H1 (cell line): ENCODE measurements around the gene BHMT2. TPM values are rescaled to one million over a fixed set of nuclear protein-coding genes. Genes with fewer than 3 reads are reported as not detected.

Experiments used
- BCL11A ChIP-seq, 2 experiments: IDR thresholded peaks; one replicate each; pipeline ENCODE4 v1.6.1; 2011; ENCODE audit warnings: low read depth in 2 of 2, low read length in 2 of 2, mild to moderate bottlenecking in 2 of 2
- EP300 ChIP-seq, 2 experiments: IDR thresholded peaks; 1 replicate in 1 of 2; 2 replicates in 1 of 2; pipeline ENCODE4 v1.6.1; 2011 to 2012; ENCODE audit warnings: low read depth in 2 of 2, low read length in 2 of 2, mild to moderate bottlenecking in 2 of 2, borderline replicate concordance in 1 of 2, inconsistent platforms in 1 of 2, moderate library complexity in 1 of 2
- FOSL1 ChIP-seq: IDR thresholded peaks from 2 replicates; pipeline ENCODE4 v1.6.1; 2011; ENCODE audit warnings: mild to moderate bottlenecking, low read depth, low read length, moderate library complexity; ENCODE audit not compliant: insufficient read depth
- RXRA ChIP-seq: IDR thresholded peaks from 2 replicates; pipeline ENCODE4 v1.6.1; 2011; ENCODE audit warnings: low read depth, mild to moderate bottlenecking, low read length, moderate library complexity; ENCODE audit not compliant: insufficient read depth
- SRF ChIP-seq: IDR thresholded peaks from 2 replicates; pipeline ENCODE4 v1.6.1; 2011; ENCODE audit warnings: mild to moderate bottlenecking, low read depth, low read length, moderate library complexity
- polyA plus RNA-seq, 7 experiments: library from polyadenylated mRNA; depleted of rRNA in 3 of 7; stranded (reverse) in 5 of 7; unstranded in 2 of 7; fragments of >200 nt in 5 of 7; fragments of 200-250 nt in 2 of 7; gene quantifications; 1 replicate in 5 of 7; 2 replicates in 1 of 7; 4 replicates in 1 of 7; pipeline versions ENCODE4 v1.2.1 to v1.2.3, GENCODE V29; 2011 to 2013; ENCODE audit warnings: missing spikeins in 2 of 7, mixed read lengths in 2 of 7
- total RNA-seq: library from RNA; stranded (reverse); fragmentation: NEBNext Ultra II Directional; extraction: Animal tissue kit (Norgen Biotek cat#: 25700); gene quantifications from 2 replicates; pipeline ENCODE4 v1.2.1, GENCODE V29; 2021
- TF ChIP-seq, protein P1 (sequence below): fragments of 300-600 bp; sonication (generic); IDR thresholded peaks from 2 replicates; pipeline ENCODE4 v1.7.1; 2012; ENCODE audit warnings: low read length, moderate library complexity, mild to moderate bottlenecking, inconsistent platforms; ENCODE audit not compliant: insufficient replicate concordance

The BHMT2 gene
- total and polyA plus RNA-seq, 2 of the 8 experiments (the other 6 are each of a cell fraction or from before 2014, with no cell fraction given) = 0.11 TPM; not detected in 1

- TF ChIP-seq, protein P1, sequence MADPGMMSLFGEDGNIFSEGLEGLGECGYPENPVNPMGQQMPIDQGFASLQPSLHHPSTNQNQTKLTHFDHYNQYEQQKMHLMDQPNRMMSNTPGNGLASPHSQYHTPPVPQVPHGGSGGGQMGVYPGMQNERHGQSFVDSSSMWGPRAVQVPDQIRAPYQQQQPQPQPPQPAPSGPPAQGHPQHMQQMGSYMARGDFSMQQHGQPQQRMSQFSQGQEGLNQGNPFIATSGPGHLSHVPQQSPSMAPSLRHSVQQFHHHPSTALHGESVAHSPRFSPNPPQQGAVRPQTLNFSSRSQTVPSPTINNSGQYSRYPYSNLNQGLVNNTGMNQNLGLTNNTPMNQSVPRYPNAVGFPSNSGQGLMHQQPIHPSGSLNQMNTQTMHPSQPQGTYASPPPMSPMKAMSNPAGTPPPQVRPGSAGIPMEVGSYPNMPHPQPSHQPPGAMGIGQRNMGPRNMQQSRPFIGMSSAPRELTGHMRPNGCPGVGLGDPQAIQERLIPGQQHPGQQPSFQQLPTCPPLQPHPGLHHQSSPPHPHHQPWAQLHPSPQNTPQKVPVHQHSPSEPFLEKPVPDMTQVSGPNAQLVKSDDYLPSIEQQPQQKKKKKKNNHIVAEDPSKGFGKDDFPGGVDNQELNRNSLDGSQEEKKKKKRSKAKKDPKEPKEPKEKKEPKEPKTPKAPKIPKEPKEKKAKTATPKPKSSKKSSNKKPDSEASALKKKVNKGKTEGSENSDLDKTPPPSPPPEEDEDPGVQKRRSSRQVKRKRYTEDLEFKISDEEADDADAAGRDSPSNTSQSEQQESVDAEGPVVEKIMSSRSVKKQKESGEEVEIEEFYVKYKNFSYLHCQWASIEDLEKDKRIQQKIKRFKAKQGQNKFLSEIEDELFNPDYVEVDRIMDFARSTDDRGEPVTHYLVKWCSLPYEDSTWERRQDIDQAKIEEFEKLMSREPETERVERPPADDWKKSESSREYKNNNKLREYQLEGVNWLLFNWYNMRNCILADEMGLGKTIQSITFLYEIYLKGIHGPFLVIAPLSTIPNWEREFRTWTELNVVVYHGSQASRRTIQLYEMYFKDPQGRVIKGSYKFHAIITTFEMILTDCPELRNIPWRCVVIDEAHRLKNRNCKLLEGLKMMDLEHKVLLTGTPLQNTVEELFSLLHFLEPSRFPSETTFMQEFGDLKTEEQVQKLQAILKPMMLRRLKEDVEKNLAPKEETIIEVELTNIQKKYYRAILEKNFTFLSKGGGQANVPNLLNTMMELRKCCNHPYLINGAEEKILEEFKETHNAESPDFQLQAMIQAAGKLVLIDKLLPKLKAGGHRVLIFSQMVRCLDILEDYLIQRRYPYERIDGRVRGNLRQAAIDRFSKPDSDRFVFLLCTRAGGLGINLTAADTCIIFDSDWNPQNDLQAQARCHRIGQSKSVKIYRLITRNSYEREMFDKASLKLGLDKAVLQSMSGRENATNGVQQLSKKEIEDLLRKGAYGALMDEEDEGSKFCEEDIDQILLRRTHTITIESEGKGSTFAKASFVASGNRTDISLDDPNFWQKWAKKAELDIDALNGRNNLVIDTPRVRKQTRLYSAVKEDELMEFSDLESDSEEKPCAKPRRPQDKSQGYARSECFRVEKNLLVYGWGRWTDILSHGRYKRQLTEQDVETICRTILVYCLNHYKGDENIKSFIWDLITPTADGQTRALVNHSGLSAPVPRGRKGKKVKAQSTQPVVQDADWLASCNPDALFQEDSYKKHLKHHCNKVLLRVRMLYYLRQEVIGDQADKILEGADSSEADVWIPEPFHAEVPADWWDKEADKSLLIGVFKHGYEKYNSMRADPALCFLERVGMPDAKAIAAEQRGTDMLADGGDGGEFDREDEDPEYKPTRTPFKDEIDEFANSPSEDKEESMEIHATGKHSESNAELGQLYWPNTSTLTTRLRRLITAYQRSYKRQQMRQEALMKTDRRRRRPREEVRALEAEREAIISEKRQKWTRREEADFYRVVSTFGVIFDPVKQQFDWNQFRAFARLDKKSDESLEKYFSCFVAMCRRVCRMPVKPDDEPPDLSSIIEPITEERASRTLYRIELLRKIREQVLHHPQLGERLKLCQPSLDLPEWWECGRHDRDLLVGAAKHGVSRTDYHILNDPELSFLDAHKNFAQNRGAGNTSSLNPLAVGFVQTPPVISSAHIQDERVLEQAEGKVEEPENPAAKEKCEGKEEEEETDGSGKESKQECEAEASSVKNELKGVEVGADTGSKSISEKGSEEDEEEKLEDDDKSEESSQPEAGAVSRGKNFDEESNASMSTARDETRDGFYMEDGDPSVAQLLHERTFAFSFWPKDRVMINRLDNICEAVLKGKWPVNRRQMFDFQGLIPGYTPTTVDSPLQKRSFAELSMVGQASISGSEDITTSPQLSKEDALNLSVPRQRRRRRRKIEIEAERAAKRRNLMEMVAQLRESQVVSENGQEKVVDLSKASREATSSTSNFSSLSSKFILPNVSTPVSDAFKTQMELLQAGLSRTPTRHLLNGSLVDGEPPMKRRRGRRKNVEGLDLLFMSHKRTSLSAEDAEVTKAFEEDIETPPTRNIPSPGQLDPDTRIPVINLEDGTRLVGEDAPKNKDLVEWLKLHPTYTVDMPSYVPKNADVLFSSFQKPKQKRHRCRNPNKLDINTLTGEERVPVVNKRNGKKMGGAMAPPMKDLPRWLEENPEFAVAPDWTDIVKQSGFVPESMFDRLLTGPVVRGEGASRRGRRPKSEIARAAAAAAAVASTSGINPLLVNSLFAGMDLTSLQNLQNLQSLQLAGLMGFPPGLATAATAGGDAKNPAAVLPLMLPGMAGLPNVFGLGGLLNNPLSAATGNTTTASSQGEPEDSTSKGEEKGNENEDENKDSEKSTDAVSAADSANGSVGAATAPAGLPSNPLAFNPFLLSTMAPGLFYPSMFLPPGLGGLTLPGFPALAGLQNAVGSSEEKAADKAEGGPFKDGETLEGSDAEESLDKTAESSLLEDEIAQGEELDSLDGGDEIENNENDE = no peak
- TF ChIP-seq RXRA = no peak
- no peak for TF ChIP-seq FOSL1
- TF ChIP-seq BCL11A (IDR thresholded peaks at IDR 0.05; ENCODE audit: low read depth in 2 of 2, low read length in 2 of 2) = no peak
- TF ChIP-seq SRF = no peak
- TF ChIP-seq EP300 (IDR thresholded peaks at IDR 0.05; ENCODE audit: borderline replicate concordance in 1 of 2, low read depth in 2 of 2, low read length in 2 of 2) = no peak
Observed at GRCh38 chr5:79107020-79107796, 37.6 kb downstream of the BHMT2 start (continued).
